Activated T-cell treated with anti-CD3 and anti-CD28 coated beads for 1 hour (primary cell): ENCODE results near the gene DRD4.

Experiments
- DNase-seq: peaks from one replicate; pipeline ENCODE4 v3.0.0-alpha.2; 2020; ENCODE audit warnings: low read depth

The DRD4 gene

DNA sequence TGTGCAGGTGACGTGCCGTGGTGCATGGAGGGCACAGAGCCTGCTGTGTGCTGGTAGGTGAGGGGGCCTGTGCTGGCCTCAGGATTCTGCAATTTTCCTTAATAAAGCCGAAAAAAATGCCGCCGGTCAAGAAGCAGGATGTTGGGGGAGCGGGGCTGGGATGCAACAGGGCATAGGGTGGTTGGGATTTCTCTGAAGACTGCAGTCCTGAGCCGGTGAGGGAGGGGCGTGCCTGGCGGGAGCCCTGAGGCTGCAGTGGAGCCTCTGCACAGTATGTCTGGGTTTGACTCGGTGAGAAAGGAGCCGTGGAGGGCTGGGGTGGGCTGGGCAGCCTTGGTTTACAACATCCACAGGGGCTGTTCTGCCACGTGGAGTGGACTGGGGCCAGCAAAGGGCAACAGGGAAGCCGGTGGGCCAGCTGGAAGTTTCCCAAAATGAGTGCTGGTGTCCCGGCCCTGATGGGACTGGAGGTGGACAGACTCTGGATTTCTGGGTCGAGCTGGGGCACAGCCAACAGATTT is 13.7 kb upstream of the DRD4 start:
- DNase-seq = no peak

DNA sequence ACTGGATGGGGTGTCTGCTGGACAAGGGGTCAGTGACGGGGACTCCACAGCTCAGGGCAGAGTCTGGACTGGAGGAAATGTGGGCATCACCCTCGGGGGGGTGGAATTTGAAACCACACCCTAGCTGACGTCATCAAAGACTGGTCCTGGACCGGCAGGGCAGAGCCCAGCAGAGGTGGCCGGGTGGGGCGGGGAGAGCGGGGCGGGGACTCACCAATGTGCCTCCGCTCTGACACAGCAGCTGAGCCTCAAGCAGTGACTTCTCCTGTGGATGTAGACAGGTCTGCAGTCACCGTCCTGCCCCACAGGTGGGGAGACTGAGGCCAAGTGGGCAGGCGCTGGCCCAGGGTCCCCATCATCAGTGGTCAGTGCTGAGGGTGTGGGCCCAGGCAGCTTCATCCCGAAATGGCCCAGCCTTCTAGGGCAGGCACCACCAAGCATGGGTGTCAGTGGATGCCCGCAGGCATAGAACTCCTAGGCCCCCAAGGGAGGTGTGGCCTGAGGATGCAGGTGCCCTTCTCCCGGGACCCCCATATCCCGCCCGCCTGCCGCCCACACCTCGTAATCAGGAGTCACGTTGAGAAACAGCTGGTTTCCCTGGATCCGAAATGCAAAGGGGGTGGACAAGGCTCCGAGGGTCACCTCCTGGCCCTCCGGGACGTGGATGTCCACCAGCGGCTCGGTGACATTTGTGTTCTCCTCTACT is 12.9 kb upstream of the DRD4 start:
- no peak for DNase-seq

DNA sequence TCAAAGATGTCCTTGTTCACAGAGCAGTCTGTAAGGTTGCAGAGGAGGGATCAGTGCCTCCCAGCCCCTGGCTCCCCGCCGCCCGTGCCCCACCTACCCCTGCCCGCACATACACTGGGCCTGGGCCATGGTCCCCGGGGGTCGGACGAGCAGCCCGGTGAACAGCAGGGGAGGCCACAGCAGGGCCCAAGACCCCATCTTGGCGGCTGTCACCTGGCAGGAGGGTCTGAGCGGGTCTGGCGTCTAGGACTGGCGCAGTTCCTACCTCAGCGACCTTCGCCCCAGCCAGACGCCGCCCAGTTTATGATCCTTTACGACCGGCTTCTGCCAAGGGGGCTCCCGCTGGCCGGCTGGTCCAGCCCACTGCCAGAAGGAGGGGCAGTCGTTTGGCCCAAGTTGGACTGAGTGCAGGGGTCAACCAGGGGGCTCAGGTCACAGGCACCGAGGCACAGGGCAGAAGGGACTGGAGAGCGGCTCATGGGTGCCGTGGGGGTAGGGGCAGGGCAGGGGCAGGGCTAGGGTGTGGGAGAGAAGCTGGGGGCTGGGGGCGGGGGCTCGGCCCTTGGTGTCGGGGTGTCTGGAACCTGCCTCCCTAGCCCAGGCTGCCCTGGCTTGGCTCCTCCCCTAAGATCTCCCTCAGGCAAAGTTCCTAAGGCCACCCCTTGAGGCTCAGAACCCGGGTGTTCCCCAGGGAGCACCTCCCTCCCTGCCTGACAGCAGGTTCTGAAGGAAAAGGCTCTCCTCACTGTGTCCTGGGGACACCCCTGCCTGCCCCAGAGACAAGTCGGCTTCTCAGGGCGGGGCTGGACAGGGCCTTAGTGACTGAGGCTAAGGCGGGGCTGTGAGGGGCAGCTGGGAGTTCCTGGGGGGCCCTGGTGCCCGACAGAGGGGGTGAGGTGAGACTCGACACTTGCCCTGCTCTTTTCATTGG is 12.1 kb upstream of the DRD4 start, which contains the start of gene CDHR5:
CDHR5 (minus strand) TSS at position 251 of the 931 bp plus-strand sequence; CDS start at position 198, 53 bp downstream.
- no peak for DNase-seq

DNA sequence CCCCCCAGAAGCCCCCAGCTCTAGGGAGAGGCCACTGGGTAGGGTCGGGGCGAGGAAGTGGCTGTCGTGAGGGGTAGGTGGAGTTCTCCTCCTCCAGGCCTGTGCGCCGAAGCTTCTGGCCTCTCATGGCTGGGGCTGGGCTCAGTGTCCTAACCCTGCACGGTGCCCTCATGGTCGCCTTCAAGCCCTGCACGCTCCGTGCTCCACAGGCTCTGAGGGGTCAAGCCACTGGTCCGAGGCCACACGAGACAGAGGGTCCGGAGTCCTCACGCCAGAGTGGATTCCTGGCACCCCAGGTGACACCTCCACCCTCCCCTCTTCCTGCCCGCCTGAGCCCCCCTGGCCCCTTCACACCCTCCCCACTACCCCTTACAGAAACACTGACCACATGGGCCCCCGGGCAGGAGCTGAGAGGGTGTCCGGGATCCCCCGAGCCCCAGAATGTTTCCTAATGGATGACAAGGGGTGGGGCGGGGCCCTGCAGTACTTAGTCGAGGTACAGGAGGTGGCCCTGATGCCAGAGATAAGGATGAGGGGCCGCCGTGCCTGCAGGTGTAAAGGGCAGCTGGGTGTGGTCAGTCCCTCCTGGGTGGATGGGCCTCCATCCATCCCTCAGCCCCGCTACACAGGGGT is 11.3 kb upstream of the DRD4 start:
- DNase-seq = no peak

DNA sequence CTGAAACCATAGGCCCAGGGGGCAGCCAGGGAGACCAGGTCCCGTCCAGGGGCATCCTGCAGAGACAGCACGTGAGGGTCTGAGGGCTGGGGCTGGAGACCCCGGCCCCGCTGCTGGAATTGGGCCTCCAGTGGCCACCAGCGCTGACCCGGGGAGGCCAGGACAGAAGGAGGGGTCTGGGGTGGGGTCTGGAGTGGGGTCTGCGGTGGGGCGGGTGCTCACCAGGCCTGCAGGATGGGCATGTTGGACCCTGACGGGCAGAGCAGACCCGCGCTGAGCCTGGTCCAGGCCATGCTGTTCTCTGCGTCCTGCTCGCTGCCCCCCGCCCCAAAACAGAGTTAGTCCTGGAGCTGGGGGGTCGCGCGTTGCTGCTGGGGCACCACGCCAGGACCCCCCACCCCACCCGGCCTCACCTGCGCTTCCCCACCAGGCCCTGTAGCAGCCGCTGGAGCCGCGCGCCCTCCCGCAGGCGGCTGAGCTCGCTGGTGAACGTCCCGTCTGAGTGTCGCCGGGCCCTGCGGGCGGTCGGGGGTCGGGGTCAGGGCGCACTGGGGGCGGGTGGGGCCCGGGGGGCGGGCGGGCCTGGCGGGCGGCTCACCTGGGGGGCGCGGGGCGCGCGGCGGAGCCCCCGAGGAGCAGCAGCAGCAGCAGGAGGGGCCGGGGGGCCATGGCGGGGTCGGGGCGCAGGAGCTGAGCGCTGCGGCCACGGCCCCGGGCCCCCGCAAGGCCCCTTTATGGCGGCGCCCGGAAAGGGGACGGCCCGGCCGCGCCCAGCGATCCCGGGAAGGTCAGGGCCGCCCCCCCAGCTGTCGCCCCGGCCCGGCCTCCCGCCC is 10.4 kb upstream of the DRD4 start, which contains the start of gene SCT:
SCT (minus strand) TSS at position 707 of the 833 bp plus-strand sequence; CDS start at position 669, 38 bp downstream.
- DNase-seq = no peak

DNA sequence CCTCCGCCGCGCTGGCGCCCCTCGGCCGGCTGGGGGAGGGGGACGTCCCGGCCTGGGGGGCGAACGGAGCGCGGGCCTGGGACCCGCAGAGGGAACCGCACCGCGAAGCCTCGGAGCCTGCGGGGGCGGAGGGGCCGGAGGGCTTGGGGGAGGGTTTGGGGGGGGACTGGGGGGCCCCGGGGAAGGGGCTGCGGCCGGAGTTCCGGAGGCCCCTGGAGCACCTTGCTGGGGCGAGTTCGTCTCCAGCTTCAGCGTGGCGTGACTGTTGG is 9.8 kb upstream of the DRD4 start:
- no peak for DNase-seq

DNA sequence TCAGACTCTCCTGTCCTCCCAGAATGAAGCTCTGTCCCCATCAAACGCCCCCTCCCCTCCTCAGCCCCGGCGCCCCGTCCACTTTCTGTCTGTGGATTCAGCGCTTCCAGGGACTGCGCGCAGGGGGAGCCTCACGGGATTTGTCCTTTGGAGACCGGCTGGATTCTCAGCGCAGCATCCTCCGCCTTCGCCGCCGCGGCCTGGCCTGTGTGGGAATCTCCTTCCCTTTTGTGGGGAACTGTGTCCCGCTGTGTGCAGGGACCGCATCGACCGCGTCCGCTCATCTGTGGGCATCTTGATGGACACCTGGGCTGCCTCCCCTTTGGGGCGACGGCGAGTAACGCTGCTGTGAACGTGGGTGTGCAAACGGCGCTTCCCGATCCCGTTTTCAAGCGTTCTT is 9.0 kb upstream of the DRD4 start:
- no peak for DNase-seq

DNA sequence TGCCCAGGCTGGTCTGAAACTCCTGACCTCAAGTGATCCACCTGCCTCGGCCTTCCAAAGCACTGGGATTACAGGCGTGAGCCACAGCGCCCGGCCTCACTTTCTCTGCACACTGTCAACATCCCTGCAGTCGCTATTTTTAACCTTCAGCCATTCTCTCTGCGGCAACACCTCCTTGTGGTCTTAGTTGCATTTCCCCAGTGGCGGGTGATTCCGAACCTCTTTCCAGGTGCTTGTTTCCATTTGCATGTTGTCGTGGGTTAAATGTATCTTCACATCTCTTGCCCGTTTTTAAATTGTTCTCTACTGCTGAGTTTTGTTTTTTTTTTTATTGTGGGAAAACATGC is 7.9 kb upstream of the DRD4 start:
- no peak for DNase-seq

DNA sequence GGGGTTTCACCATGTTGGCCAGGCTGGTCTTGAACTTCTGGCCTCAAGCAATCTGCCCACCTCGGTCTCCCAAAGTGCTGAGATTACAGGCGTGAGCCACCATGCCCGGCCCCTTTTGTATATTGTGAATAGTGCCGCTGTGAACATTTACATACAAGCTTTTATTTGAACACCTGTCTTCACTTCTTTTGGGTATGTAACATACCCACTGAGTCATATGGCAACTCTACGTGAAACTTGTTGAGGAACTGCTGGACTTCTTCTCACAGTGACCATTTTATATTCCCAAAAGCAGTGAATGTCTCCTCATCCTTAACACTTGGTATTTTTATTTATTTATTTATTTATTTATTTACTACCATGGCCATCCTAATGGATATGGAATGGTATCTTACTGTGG is 6.2 kb upstream of the DRD4 start:
- DNase-seq = no peak

DNA sequence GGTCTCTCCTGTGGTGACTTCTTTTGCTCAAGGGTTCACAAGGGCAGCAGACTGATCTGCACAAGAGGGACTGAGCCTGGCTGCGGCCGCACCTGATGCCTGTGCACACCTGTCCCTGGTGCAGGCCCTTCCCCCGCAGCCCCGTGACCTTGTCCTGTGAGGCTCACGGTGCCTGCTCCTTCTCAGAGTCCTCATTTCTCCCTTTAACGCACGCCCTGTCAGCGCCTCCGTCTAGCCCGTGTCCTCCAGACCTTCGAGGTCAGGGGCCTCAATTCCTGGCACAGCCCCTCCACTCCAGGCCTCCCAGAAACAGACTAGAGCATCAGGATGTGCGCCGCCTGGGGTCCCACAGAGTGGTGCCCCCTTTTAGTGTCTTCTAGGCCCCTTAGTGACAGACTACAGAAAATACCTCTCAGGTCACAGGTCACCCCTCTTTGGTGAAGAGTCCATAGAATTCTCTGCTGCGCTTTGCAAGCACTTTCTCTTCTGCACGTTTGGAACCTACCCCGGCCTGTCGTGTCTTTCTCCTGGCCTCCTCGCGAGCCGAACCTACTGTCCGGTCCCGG is 1.0 kb upstream of the DRD4 start:
- no peak for DNase-seq

DNA sequence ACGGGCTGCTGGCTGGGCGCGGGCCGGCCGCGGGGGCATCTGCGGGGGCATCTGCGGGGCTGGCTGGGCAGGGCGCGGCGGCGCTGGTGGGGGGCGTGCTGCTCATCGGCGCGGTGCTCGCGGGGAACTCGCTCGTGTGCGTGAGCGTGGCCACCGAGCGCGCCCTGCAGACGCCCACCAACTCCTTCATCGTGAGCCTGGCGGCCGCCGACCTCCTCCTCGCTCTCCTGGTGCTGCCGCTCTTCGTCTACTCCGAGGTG is 194 bp downstream of the DRD4 start:
- DNase-seq = no peak

DNA sequence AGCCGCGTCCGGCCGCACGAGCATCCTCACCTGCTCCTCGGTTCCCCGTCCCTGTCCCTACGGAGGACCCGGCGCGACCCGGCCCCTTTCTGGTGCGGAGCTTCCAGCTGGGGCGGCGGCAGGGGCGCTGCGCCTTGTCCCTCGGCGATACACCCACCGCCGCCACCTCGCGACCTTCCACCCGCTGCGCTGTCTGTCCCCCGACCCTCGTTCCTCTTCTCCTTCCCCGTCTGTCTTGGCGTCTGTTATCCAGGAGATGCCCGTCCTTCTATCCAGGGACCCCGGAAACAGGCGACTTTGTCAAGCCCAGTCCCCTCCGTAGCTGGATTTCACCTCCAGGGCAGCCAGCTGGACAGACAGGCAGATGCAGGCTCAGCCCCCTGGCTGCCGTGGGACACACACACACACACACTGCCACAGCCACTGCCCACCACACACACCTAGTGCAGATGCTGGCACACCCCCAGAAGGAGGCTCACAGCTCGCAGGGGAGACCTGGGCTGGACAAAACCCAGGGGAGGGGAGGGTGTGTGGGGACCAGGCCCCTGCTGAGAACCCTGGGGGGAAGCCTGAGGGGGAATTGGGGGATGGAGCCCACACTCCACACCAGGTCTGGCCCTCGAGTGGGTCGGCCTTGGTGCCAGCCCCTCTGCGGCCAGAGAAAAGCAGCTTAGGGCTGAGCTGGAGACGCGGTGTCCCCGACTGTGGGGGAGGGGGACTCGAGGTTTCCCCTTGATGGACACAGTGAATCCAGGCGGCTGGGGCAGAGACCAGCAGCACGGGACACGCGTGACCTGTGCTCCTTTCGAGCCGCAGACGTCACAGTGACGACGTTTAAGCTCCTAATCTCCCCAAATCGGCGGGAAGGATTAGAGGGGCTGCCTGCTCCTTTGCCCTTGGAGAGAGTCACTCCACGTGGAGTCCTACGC is 788 bp downstream of the DRD4 start:
- no peak for DNase-seq

DNA sequence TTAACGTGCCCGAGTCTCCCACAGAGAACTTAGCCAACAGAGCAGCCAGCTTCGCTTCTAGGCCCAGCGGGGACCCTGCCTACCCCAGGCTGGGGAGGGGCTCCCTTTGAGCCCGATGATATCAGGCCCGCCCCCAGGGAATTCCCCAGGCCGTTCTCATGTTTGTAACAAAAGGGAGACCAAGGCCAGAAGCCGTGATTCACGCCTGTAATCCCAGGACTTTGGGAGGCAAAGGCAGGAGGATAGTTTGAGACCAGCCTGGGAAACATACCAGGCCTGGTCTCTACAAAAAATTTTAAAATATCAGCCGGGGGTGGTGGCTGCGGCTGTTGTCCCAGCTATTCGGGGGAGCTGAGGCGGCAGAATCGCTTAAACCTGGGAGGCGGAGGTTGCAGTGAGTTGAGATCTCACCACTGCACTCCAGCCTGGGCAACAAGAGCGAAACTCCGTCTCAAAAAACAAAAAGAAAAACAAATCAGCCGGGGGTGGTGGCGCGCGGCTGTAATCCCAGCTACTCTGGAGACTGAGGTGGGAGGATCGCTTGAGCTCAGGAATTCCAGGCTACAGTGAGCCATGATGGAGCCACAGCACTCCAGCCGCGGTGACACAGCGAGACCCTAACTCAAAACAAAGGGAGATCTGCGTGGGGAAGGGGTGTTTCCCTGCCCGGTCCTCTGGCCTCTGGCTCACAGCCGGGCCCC is 1.7 kb downstream of the DRD4 start:
- DNase-seq = no peak

DNA sequence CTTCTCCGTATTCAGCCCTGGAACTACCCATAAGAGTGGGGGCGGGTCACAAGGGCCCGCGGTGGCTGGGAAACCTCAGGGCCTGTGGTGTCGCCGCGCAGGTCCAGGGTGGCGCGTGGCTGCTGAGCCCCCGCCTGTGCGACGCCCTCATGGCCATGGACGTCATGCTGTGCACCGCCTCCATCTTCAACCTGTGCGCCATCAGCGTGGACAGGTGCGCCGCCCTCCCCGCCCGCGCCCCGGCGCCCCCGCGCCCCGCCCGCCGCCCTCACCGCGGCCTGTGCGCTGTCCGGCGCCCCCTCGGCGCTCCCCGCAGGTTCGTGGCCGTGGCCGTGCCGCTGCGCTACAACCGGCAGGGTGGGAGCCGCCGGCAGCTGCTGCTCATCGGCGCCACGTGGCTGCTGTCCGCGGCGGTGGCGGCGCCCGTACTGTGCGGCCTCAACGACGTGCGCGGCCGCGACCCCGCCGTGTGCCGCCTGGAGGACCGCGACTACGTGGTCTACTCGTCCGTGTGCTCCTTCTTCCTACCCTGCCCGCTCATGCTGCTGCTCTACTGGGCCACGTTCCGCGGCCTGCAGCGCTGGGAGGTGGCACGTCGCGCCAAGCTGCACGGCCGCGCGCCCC is 2.4 kb downstream of the DRD4 start:
- DNase-seq = no peak

DNA sequence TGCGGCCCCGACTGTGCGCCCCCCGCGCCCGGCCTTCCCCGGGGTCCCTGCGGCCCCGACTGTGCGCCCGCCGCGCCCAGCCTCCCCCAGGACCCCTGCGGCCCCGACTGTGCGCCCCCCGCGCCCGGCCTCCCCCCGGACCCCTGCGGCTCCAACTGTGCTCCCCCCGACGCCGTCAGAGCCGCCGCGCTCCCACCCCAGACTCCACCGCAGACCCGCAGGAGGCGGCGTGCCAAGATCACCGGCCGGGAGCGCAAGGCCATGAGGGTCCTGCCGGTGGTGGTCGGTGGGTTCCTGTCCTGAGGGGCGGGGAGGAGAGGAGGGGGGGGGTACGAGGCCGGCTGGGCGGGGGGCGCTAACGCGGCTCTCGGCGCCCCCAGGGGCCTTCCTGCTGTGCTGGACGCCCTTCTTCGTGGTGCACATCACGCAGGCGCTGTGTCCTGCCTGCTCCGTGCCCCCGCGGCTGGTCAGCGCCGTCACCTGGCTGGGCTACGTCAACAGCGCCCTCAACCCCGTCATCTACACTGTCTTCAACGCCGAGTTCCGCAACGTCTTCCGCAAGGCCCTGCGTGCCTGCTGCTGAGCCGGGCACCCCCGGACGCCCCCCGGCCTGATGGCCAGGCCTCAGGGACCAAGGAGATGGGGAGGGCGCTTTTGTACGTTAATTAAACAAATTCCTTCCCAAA is 3.1 kb downstream of the DRD4 start:
- no peak for DNase-seq

DNA sequence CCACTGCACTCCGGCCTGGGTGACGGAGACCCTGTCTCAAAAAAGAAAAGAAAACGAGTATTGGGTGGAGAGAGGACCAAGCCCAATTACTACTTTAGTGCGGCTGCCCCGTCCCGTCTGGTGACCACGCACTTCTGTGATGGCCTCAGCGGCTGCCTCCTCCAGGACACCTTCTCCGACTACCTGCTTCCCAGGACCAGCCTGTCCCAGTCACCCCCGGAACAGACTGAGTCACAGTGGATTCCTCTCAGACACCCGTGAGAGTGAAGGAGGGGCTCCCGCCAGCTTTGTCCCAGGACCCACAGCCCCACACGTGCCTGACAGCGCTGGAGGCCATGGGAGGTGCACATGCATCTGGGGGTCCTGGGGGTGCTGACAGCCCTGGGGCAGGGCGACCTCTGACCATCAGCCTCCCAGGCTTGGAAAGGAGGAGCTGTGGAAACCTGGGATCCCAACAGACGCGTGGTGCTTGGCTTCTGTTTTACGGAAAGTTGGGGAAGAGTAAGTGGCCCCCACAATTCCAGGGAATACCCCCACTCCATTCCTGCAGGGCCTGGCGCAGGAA is 4.8 kb downstream of the DRD4 start:
- DNase-seq = no peak

DNA sequence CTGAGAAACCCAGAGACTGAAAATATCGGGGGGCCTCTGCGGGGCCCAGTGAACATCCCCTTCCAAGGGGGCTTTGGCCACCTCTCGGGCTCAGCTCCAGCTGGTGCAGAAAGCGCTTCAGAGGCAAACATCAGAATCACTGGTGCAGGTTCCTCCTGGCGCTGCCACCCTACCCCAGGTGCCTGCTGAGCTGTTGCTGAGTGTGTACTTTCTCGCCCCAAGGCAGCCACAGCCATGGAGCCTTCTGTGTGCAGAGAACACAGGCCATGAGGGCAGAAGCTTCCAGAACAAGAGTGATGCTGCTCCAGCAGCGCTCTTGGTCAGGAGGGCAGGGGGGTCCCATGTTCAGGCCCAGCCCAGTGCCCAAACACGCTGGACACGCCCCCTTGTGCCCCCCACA is 6.3 kb downstream of the DRD4 start:
- DNase-seq = no peak

DNA sequence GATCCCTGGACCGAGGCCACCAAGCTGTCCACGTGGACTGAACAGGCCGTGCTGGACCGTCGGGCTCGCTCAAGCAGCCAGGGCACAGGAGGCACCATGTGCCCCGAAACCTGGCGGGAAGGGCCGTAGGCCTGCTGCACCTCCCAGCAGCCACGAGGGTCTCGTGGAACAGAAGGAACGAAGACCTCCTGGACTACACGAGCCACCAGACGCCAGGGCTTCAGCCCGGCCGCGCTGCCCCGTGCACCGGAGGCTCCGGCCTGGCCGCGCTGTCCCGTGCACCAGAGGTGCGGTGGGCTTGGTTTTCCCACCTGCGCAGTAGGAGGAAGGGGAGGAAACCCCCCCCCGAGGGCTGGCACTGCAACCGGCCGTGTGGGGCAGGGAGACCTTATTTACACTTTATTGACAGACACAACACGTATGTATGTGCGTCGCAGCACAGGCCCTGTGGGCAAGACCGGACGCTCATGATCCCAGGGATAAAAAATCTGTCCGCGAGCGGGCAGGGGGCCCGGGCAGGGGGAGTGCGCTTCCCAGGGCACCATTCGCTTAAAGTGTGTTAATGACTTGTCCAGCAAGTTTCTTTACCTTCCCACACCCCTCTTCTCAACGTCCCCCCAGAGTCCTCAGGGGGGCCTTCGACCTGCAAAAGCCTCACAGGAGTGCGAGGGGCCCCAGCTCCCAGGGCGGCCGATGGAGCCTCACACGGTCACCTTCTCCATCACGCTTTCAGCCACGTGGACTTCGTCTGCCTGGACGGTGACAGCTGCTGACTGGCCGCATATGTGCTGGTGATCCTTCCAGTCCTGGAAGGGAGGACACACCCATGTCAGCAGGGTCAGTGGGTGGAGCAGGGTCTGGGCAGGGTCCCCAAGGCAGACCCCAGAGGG is 7.0 kb downstream of the DRD4 start:
- DNase-seq = no peak
